GM18858 (cell line): ENCODE measurements around the gene IGSF21.

Source experiments
- ATAC-seq: cut with Tn5 transposase; IDR thresholded peaks from one replicate; pipeline ENCODE4 v1.9.1; 2021; ENCODE audit not compliant: unreplicated experiment

The IGSF21 gene

DNA sequence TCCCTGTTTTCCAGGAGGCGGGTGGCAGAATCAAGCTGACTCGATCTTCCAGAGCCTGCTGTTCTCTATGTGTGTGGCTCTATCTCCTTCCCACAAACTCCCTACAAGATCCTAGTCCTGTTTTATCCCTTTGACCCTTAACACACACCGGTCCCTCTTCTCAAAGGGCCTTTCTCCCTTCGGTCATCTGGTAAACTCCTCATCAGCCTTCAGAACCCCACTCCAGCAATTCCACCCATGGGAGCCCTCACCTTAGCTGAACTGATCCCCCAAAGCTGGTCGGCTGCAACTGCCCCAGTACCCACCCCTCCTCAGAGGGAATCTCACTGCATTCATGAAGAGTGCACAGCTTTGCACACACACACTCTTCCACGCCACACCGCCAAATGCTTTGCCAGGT is 184.9 kb downstream of the IGSF21 start:
- no peak for ATAC-seq

GRCh38 chr1:18293291-18293690 is 185.7 kb downstream of the IGSF21 start:
- no peak for ATAC-seq

DNA sequence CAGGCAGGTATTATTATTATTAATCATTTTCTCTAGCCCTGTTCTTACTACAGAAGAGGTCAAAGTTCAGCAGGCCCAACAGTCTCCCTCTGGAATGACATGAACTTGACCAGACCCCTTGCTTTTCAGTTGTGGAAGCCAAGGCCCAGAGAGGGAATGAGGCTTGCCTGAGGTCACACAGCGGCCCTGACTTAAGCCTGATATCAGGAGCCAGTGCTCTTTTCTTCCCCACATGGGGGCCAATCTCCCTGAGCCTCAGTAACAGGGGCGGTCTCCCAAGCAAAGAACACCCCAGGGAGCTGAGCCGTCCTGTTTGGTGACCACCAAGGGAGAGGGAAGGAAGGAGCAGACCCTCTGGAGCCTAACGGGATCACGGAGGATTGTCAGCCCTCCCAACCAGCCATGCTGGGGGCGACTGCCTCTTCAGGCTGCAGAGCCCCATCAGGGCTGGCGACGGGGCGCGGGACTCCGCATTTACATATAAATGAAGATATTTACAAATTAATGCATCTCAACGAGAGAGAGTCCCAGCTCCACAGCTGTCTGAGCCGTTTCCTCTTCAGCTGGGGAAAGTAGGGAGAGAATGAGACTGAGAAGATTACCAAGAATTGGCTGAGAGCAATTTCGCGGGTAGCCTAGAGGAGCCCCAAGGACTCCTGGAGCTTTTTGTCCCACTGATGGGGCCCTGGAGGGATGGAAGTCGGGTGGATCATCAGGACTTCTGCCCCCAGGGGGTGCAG is 187.0 kb downstream of the IGSF21 start:
- ATAC-seq: no peak

GRCh38 chr1:18297896-18298648 is 190.5 kb downstream of the IGSF21 start:
- ATAC-seq: no peak

GRCh38 chr1:18299441-18300338 is 192.1 kb downstream of the IGSF21 start:
- no peak for ATAC-seq

- ATAC-seq: no peak
Measured at GRCh38 chr1:18300376-18300775, 192.8 kb downstream of the IGSF21 start.

- ATAC-seq: no peak
Measured at GRCh38 chr1:18302788-18303413, 195.3 kb downstream of the IGSF21 start.

DNA sequence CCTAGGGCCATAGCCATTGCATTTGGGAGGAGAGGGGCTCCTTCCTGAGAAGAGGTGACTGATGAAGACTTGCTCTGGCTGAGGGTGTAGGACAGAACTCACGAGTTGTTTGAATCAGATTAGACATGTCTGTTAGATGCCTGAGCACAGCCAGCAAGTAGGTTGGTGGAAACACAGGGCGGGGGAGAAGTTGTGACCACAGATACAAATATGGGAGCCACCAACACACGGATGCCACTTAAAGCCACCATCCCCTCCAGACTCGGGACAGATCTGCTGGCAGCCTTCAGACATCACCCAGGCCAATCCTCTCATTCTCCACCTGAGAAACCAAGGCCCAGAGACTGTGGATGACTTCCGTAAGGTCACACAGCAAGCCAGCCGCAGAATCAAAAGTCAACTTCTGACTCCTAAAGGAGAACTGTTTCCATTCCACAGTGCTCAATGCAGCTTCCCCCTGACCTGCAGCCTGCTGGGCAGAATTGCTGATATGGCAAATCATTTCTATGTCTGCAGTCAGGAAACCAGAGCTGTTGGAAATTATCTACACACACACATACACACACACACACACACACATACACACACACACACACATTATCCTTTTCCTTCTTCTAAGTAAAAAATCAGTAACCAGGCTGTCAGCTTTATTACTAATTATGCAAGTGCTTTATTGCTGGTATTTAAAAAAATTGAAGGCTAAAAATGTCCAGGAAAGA is 196.7 kb downstream of the IGSF21 start:
- no peak for ATAC-seq

GRCh38 chr1:18305182-18305795 is 197.7 kb downstream of the IGSF21 start:
- ATAC-seq: no peak

- ATAC-seq: no peak
Measured at GRCh38 chr1:18307329-18307898, 199.8 kb downstream of the IGSF21 start.

GRCh38 chr1:18309552-18310155 is 202.1 kb downstream of the IGSF21 start:
- no peak for ATAC-seq

DNA sequence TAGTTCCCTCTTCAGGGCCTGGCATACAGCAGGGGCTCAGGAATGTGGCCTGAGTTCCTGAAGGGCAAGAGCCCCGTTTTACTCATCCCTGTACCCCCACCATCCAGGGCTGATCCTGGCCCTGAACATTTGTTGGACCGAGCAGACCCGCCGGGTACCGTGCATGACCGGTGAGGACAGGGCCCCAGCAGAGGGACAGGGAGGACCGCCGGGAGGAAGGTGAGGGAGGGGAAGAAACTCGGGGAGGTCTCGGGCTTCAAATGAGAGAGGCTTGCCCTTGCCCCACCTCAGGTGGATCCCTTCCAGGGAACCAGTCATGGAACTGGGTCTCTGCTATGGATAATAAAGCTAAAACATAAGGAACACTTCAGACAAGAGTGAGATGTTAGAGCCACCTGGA is 205.4 kb downstream of the IGSF21 start:
- no peak for ATAC-seq

DNA sequence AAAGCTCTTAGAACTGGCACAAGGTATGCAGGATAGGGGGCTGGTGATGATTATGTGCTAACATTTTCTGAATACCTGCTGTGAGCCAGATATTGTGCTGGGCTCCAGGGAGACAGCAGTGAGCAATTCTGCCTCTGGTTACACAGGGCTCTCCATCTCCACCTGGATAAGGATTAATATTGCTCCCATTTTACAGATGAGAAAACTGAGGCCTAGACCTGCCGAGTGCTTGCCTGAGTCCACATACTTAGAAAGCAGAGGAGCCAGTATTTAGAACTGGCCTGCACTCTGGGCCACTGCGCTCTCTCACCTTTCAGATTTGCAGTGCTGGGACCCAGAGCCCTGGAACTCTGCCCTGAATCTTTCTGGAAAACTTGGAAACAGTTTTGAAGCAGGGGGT is 205.9 kb downstream of the IGSF21 start:
- no peak for ATAC-seq

- no peak for ATAC-seq
Measured at GRCh38 chr1:18314399-18314798, 206.8 kb downstream of the IGSF21 start.

DNA sequence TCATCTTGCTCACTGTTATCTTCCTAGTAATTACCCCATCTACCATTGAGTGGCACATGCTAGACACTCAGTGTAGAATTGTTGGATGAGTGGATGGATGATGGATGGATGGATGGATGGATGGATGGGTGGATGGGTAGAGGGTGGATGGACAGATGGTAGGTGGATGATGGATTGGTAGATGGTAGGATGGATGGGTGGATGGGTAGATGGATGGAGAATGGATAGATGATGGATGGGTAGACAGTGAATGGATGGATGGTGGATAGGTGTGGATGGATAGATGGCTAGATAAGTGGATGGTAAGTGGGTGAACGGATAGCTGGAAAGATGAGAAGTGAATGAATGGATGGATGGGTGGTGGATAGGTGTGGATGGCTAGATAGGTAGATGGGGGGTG is 207.9 kb downstream of the IGSF21 start:
- ATAC-seq: no peak

GRCh38 chr1:18316764-18317163 is 209.2 kb downstream of the IGSF21 start:
- ATAC-seq: no peak

GRCh38 chr1:18319099-18319498 is 211.5 kb downstream of the IGSF21 start:
- no peak for ATAC-seq

GRCh38 chr1:18320051-18320450 is 212.5 kb downstream of the IGSF21 start:
- no peak for ATAC-seq

DNA sequence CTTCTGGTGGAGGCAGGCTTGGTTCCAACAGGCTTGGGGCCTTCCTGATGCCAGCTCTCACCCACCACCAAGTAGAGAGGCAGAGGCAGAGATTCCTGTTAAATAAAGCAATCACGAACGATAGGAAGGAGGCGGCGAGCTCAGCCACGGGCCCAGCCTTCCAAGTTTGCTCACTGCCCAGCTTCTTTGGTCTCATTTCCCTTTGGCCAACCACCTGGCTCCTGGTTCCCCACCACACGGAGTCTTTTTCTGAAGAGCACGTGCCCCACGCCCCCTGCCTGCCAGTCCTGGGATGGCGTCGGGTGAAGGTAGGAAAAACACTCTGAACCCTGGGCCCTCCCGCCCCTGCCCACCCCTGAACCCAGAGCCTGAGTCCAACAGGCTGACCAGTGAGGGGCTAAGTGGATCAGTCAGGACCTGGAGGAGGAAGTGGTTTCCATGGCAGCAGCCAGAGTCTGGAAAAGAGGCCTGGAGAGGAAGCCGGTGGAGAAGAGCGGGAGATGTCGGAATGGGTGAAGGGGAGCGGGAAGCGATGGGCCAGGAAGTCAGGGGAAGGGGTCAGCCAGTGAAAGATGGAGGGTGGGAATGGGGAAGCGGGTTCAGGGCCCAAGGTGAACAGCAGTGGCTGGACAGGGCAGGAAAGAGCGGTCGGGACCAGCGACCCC is 214.9 kb downstream of the IGSF21 start:
- no peak for ATAC-seq
